HG03439 (cell line): ENCODE results near the gene ETAA1.

Experiments used
- ATAC-seq: cut with Tn5 transposase; IDR thresholded peaks from one replicate; pipeline ENCODE4 v1.9.1; 2021; ENCODE audit warnings: mild to moderate bottlenecking, moderate library complexity; ENCODE audit not compliant: unreplicated experiment

Gene ETAA1

DNA sequence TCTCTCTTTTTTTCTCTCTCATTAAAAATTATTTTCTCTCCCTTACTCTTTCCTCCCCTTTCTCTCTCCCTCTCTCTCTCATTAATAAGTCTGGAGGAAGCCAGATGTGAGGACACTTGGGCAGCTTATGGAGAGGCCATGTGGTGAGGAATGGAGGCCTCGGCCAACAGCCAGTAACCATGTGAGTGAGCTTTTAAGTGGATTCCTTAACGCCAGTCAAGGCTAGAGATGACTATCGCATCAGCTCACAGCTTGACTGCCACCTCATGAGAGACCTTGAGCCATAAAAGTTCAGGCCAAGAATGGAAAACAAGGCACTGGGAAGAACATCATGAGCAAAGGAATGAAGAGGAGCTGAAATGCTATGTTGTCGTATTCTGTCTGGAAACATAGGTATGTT, 39.1 kb downstream of the ETAA1 start:
- ATAC-seq = no peak

DNA sequence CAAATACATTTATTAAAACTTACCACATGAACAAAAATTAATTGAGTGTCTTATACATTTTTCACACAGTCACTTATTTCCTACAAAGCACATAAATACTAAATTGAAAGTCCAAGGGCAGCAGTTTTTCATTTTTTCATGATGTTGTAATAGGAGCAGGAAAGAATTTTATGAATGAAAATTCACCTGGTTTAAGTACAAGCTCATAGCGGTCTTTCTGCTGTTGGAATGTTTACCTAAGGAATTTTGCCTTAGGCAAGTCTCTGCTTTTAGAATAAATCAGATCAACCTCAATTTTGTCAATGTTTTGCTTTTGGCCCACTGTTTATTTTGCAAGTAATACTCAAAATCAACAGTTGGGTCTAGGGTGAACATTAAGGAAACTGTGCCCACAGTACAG, 40.0 kb downstream of the ETAA1 start:
- ATAC-seq = no peak

DNA sequence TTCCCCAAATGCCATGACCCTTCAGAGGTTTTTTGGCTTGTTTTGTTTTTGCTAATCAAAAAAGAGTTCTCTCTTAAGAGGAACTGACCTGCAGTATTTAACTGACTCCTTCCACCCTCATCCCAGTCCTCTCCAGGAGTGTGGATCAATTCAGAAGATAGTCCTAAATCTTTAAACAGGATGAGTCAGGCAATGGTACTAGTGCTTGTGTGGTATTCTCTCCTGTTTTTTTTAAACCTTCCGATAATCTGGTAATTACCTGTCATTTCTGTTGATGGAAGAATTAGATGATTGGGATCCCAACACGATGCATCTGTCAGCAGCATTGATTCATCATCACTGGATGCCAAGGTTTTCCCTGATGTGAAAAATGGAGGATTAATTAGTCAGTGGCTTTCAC, 41.2 kb downstream of the ETAA1 start:
- ATAC-seq = no peak

DNA sequence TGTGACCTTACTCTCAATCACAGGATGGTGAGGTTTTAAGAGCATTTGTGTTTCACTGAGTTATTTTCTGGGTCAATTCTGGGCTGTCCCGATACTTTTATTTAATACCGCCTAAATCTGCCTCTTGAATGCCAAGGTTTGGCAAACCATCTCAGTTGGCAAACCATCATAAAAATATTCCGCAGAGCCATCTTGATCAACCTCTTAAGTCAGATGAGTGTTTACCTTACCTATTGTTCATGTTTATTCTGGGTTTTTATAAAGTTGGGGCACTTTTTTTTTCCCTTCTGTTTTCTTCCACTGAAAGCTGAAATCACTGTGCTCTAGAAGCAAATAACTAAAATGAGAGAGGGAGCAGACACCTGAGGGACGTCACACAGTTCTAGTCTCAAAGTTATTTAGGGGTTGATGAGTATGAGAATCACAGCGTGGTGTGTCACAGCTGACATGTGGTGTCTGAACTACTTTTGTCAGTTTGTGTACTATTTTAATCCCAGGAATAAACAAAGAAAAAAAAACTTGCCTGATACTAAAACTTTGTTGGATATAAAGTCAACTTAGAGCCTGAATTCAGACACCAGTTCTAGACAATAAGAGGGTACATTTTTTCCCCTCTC, 48.6 kb downstream of the ETAA1 start:
- ATAC-seq = no peak

DNA sequence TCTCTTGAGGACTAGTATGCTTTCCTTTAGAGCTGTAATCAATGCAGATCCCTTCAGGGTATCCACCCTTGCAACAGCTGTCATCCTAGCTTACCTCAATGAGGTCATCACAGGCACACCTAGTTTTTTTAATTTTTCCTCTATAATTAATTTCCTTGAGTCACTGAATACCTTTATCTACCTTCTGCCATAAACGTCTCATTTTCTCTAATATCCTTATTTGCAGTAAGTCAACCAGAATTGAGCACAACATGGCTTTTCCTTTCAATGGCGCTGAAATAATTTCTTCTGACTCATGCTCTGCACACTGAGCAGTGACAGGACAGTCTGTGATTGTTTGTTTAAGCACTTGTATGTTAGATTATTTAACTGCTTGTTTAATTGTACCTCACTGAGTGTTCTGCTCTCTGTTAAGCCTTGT, 49.4 kb downstream of the ETAA1 start:
- no peak for ATAC-seq

DNA sequence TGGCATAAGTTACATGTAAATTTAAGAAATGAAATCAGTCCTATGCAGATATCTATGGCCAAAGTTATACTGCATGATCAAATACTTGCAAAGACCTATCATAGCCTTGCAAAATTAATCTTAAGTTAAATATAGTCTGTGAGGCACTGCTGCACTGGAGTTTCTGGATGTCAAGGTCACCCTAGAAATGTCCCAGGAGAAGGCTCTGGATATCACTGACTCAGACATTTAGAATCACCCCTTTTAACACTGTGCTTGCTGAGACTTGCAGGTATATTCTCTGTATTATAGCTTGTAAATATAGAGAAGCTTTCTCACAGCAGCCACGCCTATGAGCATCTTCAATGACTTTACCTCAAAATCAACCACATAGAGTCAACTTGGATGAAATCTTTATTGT, 51.5 kb downstream of the ETAA1 start:
- ATAC-seq = no peak

DNA sequence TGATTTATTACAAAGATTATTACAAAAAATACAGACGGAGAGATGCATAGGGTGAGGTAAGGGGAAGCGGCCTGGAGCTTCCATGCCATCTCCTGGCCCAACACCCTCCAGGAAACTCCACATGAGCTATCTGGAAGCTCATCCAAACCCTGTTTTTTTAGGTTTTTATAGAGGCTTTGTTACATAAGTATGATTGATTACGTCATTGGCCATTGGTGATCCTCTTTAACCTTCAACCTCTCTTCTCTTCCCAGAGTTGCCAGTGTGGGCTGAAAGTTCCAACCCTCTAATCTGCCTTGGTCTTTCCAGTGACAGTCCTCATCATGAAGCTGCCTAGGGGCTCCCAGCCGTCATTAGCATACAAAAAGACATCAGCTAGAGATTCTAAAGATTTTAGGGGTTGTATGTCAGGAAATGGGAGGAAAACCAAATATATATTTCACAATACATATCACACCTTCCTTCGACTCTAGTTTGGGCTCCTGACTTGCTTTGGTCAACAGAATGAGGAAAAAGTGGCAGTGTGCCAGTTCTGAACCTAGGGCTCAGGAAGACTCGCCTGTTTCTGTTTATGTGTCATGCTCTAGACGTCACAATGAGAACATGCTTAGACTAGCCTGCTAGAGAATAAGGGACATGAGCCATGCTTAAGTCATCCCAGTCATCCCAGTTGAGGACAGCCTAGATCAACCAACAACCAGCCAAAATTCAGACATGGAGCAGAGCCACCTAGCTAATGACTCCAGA, 54.1 kb downstream of the ETAA1 start:
- ATAC-seq = no peak

DNA sequence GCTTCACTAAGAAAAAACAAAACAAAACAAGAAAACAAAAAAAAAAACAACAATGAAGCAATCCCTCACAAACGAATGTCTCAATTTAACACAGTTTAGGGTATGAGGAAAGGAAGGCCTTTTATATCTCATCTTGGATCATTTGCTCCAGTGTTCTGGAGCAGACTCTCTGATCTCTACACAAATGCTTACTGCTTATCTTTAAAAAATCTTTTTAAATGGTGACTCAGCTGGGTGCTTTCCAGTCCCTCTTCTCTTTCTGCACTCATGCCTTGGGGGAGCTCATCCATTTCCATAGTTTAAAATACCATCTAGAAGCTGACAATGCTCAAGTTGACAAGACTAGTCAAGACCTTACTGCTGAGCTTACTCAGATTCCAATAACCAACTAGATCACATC, 56.2 kb downstream of the ETAA1 start:
- no peak for ATAC-seq

DNA sequence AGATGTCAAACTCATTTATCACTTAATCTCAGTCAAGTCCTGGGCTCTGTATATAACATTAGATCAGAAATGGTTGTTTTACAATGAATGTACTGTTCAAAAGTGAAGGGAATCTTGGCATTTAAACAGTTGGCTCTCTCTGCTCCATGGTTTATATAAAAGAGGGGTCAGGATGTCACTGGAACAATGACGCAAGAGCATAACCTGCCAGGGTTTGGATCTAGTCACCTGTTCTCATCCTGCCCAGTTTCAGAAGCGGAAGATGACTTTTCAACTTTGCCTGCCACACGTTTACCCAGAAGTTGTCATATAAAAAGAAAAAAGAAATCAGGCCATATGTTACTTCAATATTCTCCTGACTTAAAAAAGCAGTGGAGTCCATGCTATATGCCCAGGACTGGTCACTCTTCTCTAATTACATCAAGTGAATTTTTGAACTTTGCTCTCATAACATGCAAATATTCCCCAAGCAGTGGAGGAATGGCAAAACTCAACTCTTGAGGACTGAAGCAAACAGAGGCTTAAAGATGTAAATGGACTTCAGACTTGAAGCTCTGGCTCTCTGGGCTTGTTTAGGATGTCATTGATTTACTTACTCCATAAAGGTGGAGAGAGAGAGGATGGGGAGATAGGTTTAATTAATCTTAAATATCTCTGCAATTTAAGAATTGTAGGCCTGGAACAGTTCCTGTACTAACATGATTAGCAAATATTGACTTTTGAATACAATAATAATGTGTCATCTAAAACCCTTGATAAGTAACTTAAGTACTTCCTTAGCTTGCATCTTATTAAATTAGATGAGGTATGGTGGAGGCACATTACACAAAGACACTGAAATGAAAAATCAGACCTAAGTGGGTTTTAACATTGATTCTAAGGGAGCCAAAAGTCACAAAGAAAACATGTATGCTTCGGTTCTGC, 58.3 kb downstream of the ETAA1 start:
- ATAC-seq = no peak

DNA sequence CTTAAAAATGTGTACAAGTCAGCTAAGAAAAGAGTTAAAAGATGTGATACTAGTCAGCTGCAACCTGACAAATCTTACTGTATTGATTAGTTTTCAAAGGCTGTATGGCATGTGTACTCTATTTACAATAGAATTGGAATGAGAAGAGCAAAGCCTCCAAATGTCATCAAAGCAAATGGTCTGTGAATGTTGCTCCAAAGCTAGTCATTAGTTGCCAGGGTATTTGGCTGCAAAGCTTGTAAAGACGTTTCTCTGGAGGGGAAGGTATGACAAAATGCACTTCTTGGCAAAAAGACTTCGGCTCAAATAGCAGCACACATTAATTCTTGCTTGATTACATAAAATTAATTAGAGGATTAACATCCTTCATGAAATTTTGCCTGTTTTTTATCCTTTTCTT, 59.3 kb downstream of the ETAA1 start:
- ATAC-seq = no peak

DNA sequence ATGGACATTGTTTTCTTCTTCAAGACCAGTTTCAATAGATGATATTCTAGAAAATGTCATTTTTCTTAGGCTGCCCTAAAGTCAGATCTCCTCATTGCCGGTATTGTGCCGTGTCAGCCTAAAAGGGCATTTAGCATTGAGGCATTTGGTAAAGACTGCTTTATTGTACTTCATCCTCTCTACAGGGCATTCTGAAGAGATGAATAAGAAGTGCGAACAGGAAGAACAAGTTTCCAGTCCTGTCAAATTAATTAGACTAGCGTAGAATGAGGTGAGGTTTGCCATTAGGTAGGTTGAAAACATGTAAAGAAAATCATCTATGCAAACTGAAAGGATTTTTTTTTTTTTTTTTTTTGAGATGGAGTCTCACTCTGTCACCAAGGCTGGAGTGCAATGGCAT, 60.6 kb downstream of the ETAA1 start:
- ATAC-seq = no peak

DNA sequence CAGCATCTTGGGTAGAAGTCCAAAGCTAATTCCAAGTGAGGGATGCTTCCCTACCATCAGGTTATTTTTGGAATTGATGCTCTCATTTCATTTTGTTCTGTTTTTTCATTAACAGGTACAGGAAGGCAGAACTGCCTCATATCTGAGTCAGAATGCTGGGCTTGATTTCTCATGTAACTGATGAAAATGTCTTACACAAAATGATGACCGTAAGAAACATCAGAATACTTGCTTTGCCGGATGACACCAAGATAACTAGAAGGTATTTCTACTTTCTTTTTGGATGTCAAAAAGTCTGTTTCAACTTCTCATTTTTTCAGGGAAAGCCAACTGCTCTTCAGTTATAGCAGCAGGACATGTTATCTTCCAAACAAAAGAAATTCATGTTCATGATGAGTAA, 62.6 kb downstream of the ETAA1 start:
- no peak for ATAC-seq
